PC-9 (cell line): ENCODE results near the gene GMFB. TPM values are rescaled to one million over a fixed set of nuclear protein-coding genes. Genes with fewer than 3 reads are reported as not detected.
A peak's percentile ranks its signal among the peaks of the same experiment; 100 is the strongest.
"Not testable (repeated sequence)": the region's sequence is repeated elsewhere in the genome, so short reads cannot be mapped to it uniquely, and the experiment has no call there.

Experiments
- BruUV-seq: library from RNA; stranded (reverse); fragments of 400-500 nt; replicated peaks from 2 replicates; lab custom pipeline; 2021; lab: Mats Ljungman, UMichigan
- CTCF ChIA-PET: fragments of 300-600 bp; sonication (Branson Sonifier 250); formaldehyde crosslinking; loops from one replicate; lab custom pipeline; 2022; ENCODE audit warnings: antibody characterized with exemption; lab: Charles Lee
- POLR2A ChIA-PET: fragments of 300-600 bp; sonication (Branson Sonifier 250); formaldehyde crosslinking; loops from one replicate; lab custom pipeline; 2022; ENCODE audit warnings: antibody characterized with exemption; ENCODE audit not compliant: unreplicated experiment; lab: Charles Lee
- DNase-seq, 2 experiments: peaks; one replicate each; pipeline versions ENCODE4 v3.0.0 to v3.0.0-alpha.2; 2015 to 2022; ENCODE audit warnings: mixed read lengths in 1 of 2
- H2AFZ ChIP-seq: fragments of 200-600 bp; sonication (generic); 2 replicates; pipeline ENCODE4 v1.8.1; 2017; ENCODE audit warnings: antibody characterized with exemption
- H3F3A ChIP-seq: fragments of 200-600 bp; sonication (generic); 2 replicates; pipeline ENCODE4 v1.8.1; 2017; ENCODE audit warnings: antibody characterized with exemption, mild to moderate bottlenecking, low read depth; ENCODE audit not compliant: insufficient read depth
- H3K27ac ChIP-seq: fragments of 200-600 bp; sonication (generic); 2 replicates; pipeline ENCODE4 v1.6.1; 2016; ENCODE audit warnings: mixed run types
- H3K27me3 ChIP-seq: fragments of 200-600 bp; sonication (generic); 2 replicates; pipeline ENCODE4 v1.6.1; 2016; ENCODE audit warnings: low read depth, mixed run types; ENCODE audit not compliant: insufficient read depth
- H3K36me3 ChIP-seq: fragments of 200-600 bp; sonication (generic); 2 replicates; pipeline ENCODE4 v1.6.1; 2016; ENCODE audit warnings: low read depth, mixed run types
- H3K4me1 ChIP-seq: fragments of 200-600 bp; sonication (generic); replicated peaks from 2 replicates; pipeline ENCODE4 v1.6.1; 2016; ENCODE audit warnings: mixed run types; ENCODE audit not compliant: insufficient read depth
- H3K4me2 ChIP-seq: fragments of 200-600 bp; sonication (generic); 2 replicates; pipeline ENCODE4 v1.6.1; 2017; ENCODE audit warnings: mixed run types
- H3K4me3 ChIP-seq: fragments of 200-600 bp; sonication (generic); 2 replicates; pipeline ENCODE4 v1.6.1; 2016; ENCODE audit warnings: mixed run types
- H3K79me2 ChIP-seq: fragments of 200-600 bp; sonication (generic); 2 replicates; pipeline ENCODE4 v1.6.1; 2017; ENCODE audit warnings: low read depth, mixed run types
- H3K9me2 ChIP-seq: fragments of 200-600 bp; sonication (generic); 2 replicates; pipeline ENCODE4 v1.8.1; 2017; ENCODE audit warnings: mild to moderate bottlenecking; ENCODE audit not compliant: insufficient read depth
- H3K9me3 ChIP-seq: fragments of 200-600 bp; sonication (generic); 2 replicates; pipeline ENCODE4 v1.8.1; 2016; ENCODE audit warnings: low read depth; ENCODE audit not compliant: insufficient read depth
- H4K20me1 ChIP-seq: fragments of 200-600 bp; sonication (generic); 2 replicates; pipeline ENCODE4 v1.8.1; 2017; ENCODE audit not compliant: insufficient read depth
- CTCF ChIP-seq: fragments of 200-600 bp; sonication (generic); conservative IDR thresholded peaks from 2 replicates; pipeline ENCODE4 v1.6.1; 2017; ENCODE audit warnings: mixed run types, antibody characterized with exemption, mild to moderate bottlenecking, moderate library complexity
- EZH2 ChIP-seq: fragments of 200-600 bp; sonication (generic); IDR thresholded peaks from 2 replicates; pipeline ENCODE4 v1.8.0; 2017; ENCODE audit warnings: antibody characterized with exemption, low read depth
- intact Hi-C: fragments of 100-400 bp; cut with micrococcal nuclease; formaldehyde crosslinking; loops from one replicate; pipeline ENCODE4 v1.10.0; 2022; ENCODE audit not compliant: unreplicated experiment
- total RNA-seq: library from RNA; stranded (reverse); gene quantifications from 2 replicates; pipeline ENCODE4 v1.2.3, GENCODE V29; 2021

The GMFB gene
- total RNA-seq, 1 experiment from 2014 or later: 35.5 TPM

DNA sequence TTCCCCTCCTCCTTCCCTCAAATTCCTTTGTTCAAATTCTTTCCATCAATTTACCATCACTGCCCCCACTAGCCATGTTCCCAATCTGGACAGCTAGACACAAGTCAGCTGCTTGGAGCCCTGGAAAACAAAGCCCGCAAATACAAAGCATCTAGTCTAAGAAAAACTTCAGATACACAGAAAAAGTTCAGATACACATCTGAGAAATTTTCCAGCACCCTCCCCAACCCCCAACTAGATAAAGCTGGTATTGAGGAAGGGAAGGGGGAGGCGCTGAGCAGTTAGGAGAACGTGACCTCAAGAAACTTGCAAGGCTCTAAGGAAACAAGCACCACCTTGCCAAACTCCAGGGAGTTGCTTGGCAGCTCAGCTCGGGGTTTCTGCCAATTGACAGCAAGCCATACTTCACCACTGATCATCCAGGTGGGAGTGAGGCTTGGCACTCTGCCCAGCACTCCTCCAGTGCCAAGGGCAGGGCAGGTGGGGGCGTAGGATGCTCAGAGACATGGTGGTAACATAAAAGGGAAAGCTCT is 42.6 kb downstream of the GMFB start:
- no peaks in the 10 kb centered on the region for H3K9me3 ChIP-seq
- no TSS peak for BruUV-seq
- intact Hi-C loops: loop anchor here (10.0 kb wide), 1 partner anchor 329 kb away; no protein-coding TSS in a partner anchor
- no peaks in the 10 kb centered on the region for H3K27me3 ChIP-seq
- peaks cover 29% of the 10 kb centered on the region for H3K4me1 ChIP-seq
- POLR2A ChIA-PET: no interaction called here
- H3K9me2 ChIP-seq: no peaks in the 10 kb centered on the region
- no peak overlapping the region for H3K4me3 ChIP-seq
- H3K4me2 ChIP-seq: peak overlapping the region; percentile 63; the same call in 1 of the 2 replicates
- no peak for TF ChIP-seq CTCF
- TF ChIP-seq EZH2: no peak
- H3K27ac ChIP-seq: 0 out of 2 replicates have a peak overlapping the region, but pooled peaks have one; percentile 76
- no peaks in the 10 kb centered on the region for H3K79me2 ChIP-seq
- no peaks in the 10 kb centered on the region for H4K20me1 ChIP-seq
- CTCF ChIA-PET: no interaction called here
- no peaks in the 10 kb centered on the region for H3K36me3 ChIP-seq
- no peak for DNase-seq
- H3F3A ChIP-seq: peaks cover 16% of the 10 kb centered on the region; the same call in 1 of the 2 replicates
- no peak overlapping the region for H2AFZ ChIP-seq

DNA sequence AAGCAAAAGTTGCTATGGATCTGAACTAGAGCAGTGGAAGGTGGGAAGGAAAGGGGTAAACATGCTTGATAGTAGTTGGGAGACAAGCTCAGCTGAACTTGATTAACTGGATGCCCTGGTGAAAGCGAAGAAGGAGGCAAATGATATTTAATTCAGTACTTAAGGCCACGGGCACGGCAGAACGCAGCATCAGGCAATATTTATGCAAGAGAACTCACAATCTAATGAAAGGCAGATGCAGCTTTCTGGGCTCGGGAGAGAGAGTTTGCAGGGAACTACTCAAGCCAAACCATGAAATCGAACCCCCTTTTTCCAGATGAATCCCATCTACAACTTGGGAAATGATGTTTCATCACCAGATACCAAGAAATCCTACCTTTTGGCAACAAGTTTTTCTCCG is 44.1 kb downstream of the GMFB start:
- intact Hi-C loops: loop anchor here (10.0 kb wide), 1 partner anchor 330 kb away; no protein-coding TSS in a partner anchor
- TF ChIP-seq CTCF: no peak
- no peak for TF ChIP-seq EZH2
- POLR2A ChIA-PET: no interaction called here

GRCh38 chr14:54443981-54444380 is 44.8 kb downstream of the GMFB start:
- POLR2A ChIA-PET: no interaction called here
- Histone ChIP-seq H3K79me2 (peaks cover 18% of the 10 kb centered on the region), H3K4me2 (no peak overlapping the region), H3K27ac (no peak overlapping the region), H3K4me3 (no peak overlapping the region), H3F3A (peaks cover 23% of the 10 kb centered on the region; the same call in 1 of the 2 replicates), H4K20me1 (no peaks in the 10 kb centered on the region), H3K27me3 (no peaks in the 10 kb centered on the region), H2AFZ (no peak overlapping the region), H3K9me2 (no peaks in the 10 kb centered on the region), H3K4me1 (peaks cover 39% of the 10 kb centered on the region), H3K9me3 (no peaks in the 10 kb centered on the region), H3K36me3 (no peaks in the 10 kb centered on the region)
- BruUV-seq: no TSS peak
- CTCF ChIA-PET: no interaction called here
- no peak for DNase-seq
- no peak for TF ChIP-seq CTCF
- no peak for TF ChIP-seq EZH2
- intact Hi-C loops: loop anchor here (10.0 kb wide), 1 partner anchor 331 kb away; no protein-coding TSS in a partner anchor

More for the DNA sequence above, 44.1 kb downstream of the GMFB start:
- no peak overlapping the region for H2AFZ ChIP-seq
- no peaks in the 10 kb centered on the region for H4K20me1 ChIP-seq
- H3K9me2 ChIP-seq: no peaks in the 10 kb centered on the region
- BruUV-seq: no TSS peak
- no peak overlapping the region for H3K27ac ChIP-seq
- peaks cover 32% of the 10 kb centered on the region for H3K4me1 ChIP-seq
- CTCF ChIA-PET: no interaction called here
- no peak overlapping the region for H3K4me3 ChIP-seq
- no peaks in the 10 kb centered on the region for H3K9me3 ChIP-seq
- no peaks in the 10 kb centered on the region for H3K36me3 ChIP-seq
- H3K27me3 ChIP-seq: no peaks in the 10 kb centered on the region
- H3K79me2 ChIP-seq: peaks cover 11% of the 10 kb centered on the region
- no peak overlapping the region for H3K4me2 ChIP-seq
- DNase-seq: no peak
- peaks cover 23% of the 10 kb centered on the region; the same call in 1 of the 2 replicates for H3F3A ChIP-seq

GRCh38 chr14:54442961-54443360 is 45.8 kb downstream of the GMFB start:
- H3K4me2 ChIP-seq, H2AFZ ChIP-seq, H4K20me1 ChIP-seq, H3K9me3 ChIP-seq, DNase-seq, CTCF ChIA-PET, H3K9me2 ChIP-seq, H3K27ac ChIP-seq, BruUV-seq, H3K4me3 ChIP-seq, H3K27me3 ChIP-seq, H3K36me3 ChIP-seq: not testable (repeated sequence)
- intact Hi-C loops: loop anchor here (10.0 kb wide), 1 partner anchor 332 kb away; no protein-coding TSS in a partner anchor
- Histone ChIP-seq H3F3A (peaks cover 23% of the 10 kb centered on the region; the same call in 1 of the 2 replicates), H3K79me2 (peaks cover 28% of the 10 kb centered on the region), H3K4me1 (peaks cover 49% of the 10 kb centered on the region)
- POLR2A ChIA-PET: interaction anchor here (0.5 kb wide), 1 partner anchor 46 kb away, joined by 3 read pairs; the partner anchor contains the start of gene GMFB
